ENCODE measurements around the gene FOXN3. TPM values are rescaled to one million over a fixed set of nuclear protein-coding genes. Genes with fewer than 3 reads are reported as not detected.

FOXN3 gene
- total RNA-seq, 1 donor from 2014 or later: 122 TPM

- H3K27me3 ChIP-seq (ENCODE audit: insufficient read depth, low read length): no peaks in the 10 kb centered on the region
- peaks cover 7% of the 10 kb centered on the region for H3K4me1 Mint-ChIP-seq (ENCODE audit: low read depth, unreplicated experiment)
- peaks cover 42% of the 10 kb centered on the region for H3K79me2 ChIP-seq (ENCODE audit: insufficient read depth, low read length)
- peaks cover 2% of the 10 kb centered on the region for H3K36me3 Mint-ChIP-seq (ENCODE audit: low read depth, unreplicated experiment)
- no peaks in the 10 kb centered on the region for H3K27me3 Mint-ChIP-seq (ENCODE audit: low read depth, unreplicated experiment)
- H2AFZ ChIP-seq (ENCODE audit: low read depth, low read length): no peak overlapping the region
- H3K27ac Mint-ChIP-seq (ENCODE audit: unreplicated experiment): no peak overlapping the region
- no peaks in the 10 kb centered on the region for H3K9me3 Mint-ChIP-seq (ENCODE audit: unreplicated experiment)
- H3K4me3 Mint-ChIP-seq (ENCODE audit: unreplicated experiment): no peak overlapping the region
- H3K36me3 ChIP-seq (ENCODE audit: insufficient read depth, low read length): no peaks in the 10 kb centered on the region
- no peak overlapping the region for H3K9ac ChIP-seq (ENCODE audit: low read length)
- no peak overlapping the region for H3K27ac ChIP-seq (ENCODE audit: low read depth, low read length)
- H3K9me3 ChIP-seq (ENCODE audit: insufficient read depth, low read depth, low read length): no peaks in the 10 kb centered on the region
- peaks cover 49% of the 10 kb centered on the region for H4K20me1 ChIP-seq (ENCODE audit: insufficient read depth, low read length)
- H3K4me1 ChIP-seq (ENCODE audit: insufficient read depth, low read length): no peaks in the 10 kb centered on the region
- DNase-seq (ENCODE audit: low read depth) (no peak), FAIRE-seq (no peak)
- TF ChIP-seq CTCF (IDR thresholded peaks at IDR 0.05; ENCODE audit: insufficient read depth, low read depth, low read length) (no peak), EZH2 (IDR thresholded peaks at IDR 0.05; ENCODE audit: insufficient read depth, low read length) (no peak)
- no peak overlapping the region for H3K4me3 ChIP-seq (ENCODE audit: insufficient read depth, low read depth, low read length)
- no peak overlapping the region for H3K4me2 ChIP-seq (ENCODE audit: low read length)
Observed at GRCh38 chr14:89359477-89360222, 57.4 kb downstream of the FOXN3 start.

GRCh38 chr14:89357655-89358297 is 59.3 kb downstream of the FOXN3 start:
- Histone ChIP-seq H3K79me2 (ENCODE audit: insufficient read depth, low read length) (peaks cover 32% of the 10 kb centered on the region), H3K4me1 (ENCODE audit: insufficient read depth, low read length) (no peaks in the 10 kb centered on the region), H3K27ac (ENCODE audit: low read depth, low read length) (no peak overlapping the region), H3K36me3 (ENCODE audit: insufficient read depth, low read length) (no peaks in the 10 kb centered on the region), H3K4me2 (ENCODE audit: low read length) (no peak overlapping the region), H3K27me3 (ENCODE audit: insufficient read depth, low read length) (no peaks in the 10 kb centered on the region), H3K4me3 (ENCODE audit: insufficient read depth, low read depth, low read length) (no peak overlapping the region), H3K9me3 (ENCODE audit: insufficient read depth, low read depth, low read length) (no peaks in the 10 kb centered on the region), H2AFZ (ENCODE audit: low read depth, low read length) (no peak overlapping the region), H3K9ac (ENCODE audit: low read length) (no peak overlapping the region), H4K20me1 (ENCODE audit: insufficient read depth, low read length) (peaks cover 46% of the 10 kb centered on the region)
- Mint-ChIP-seq H3K4me3 (ENCODE audit: unreplicated experiment) (no peak overlapping the region), H3K36me3 (ENCODE audit: low read depth, unreplicated experiment) (no peaks in the 10 kb centered on the region), H3K27ac (ENCODE audit: unreplicated experiment) (no peak overlapping the region), H3K27me3 (ENCODE audit: low read depth, unreplicated experiment) (no peaks in the 10 kb centered on the region), H3K4me1 (ENCODE audit: low read depth, unreplicated experiment) (peaks cover 2% of the 10 kb centered on the region), H3K9me3 (ENCODE audit: unreplicated experiment) (no peaks in the 10 kb centered on the region)
- TF ChIP-seq CTCF (IDR thresholded peaks at IDR 0.05; ENCODE audit: insufficient read depth, low read depth, low read length) (no peak), EZH2 (IDR thresholded peaks at IDR 0.05; ENCODE audit: insufficient read depth, low read length) (no peak)
- DNase-seq (ENCODE audit: low read depth) (no peak), FAIRE-seq (no peak)

GRCh38 chr14:89356927-89357326 is 60.1 kb downstream of the FOXN3 start:
- Mint-ChIP-seq H3K9me3 (ENCODE audit: unreplicated experiment) (no peaks in the 10 kb centered on the region), H3K27ac (ENCODE audit: unreplicated experiment) (no peak overlapping the region), H3K36me3 (ENCODE audit: low read depth, unreplicated experiment) (no peaks in the 10 kb centered on the region), H3K4me3 (ENCODE audit: unreplicated experiment) (no peak overlapping the region), H3K27me3 (ENCODE audit: low read depth, unreplicated experiment) (no peaks in the 10 kb centered on the region), H3K4me1 (ENCODE audit: low read depth, unreplicated experiment) (peaks cover 7% of the 10 kb centered on the region)
- Histone ChIP-seq H3K9me3 (ENCODE audit: insufficient read depth, low read depth, low read length) (no peaks in the 10 kb centered on the region), H3K4me3 (ENCODE audit: insufficient read depth, low read depth, low read length) (no peak overlapping the region), H3K36me3 (ENCODE audit: insufficient read depth, low read length) (no peaks in the 10 kb centered on the region), H3K4me2 (ENCODE audit: low read length) (no peak overlapping the region), H3K9ac (ENCODE audit: low read length) (no peak overlapping the region), H3K27me3 (ENCODE audit: insufficient read depth, low read length) (no peaks in the 10 kb centered on the region), H3K4me1 (ENCODE audit: insufficient read depth, low read length) (peaks cover 4% of the 10 kb centered on the region), H3K79me2 (ENCODE audit: insufficient read depth, low read length) (peaks cover 39% of the 10 kb centered on the region), H3K27ac (ENCODE audit: low read depth, low read length) (no peak overlapping the region), H2AFZ (ENCODE audit: low read depth, low read length) (no peak overlapping the region), H4K20me1 (ENCODE audit: insufficient read depth, low read length) (peaks cover 45% of the 10 kb centered on the region)
- DNase-seq (ENCODE audit: low read depth) (no peak), FAIRE-seq (no peak)
- no peak for TF ChIP-seq CTCF (IDR thresholded peaks at IDR 0.05; ENCODE audit: insufficient read depth, low read depth, low read length)
- TF ChIP-seq EZH2 (IDR thresholded peaks at IDR 0.05; ENCODE audit: insufficient read depth, low read length): no peak

Data from astrocyte (in vitro differentiated cells and primary cell).